Neural cell (in vitro differentiated cells): ENCODE results near the gene ISCU. TPM values are rescaled to one million over a fixed set of nuclear protein-coding genes. Genes with fewer than 3 reads are reported as not detected.

Experiments used
- H2AFZ ChIP-seq: fragments of 200-600, 300-800 bp; sonication (generic), shearing (Covaris generic); 2 replicates; pipeline ENCODE4 v1.6.0; 2014; ENCODE audit warnings: low read depth, mild to moderate bottlenecking, antibody characterized with exemption, low read length, moderate library complexity
- H3F3A ChIP-seq: fragments of 200-600 bp; shearing (Covaris generic); 2 replicates; pipeline ENCODE4 v1.6.1; 2016; ENCODE audit warnings: mild to moderate bottlenecking, moderate library complexity, mixed read lengths, antibody characterized with exemption, low read length; ENCODE audit not compliant: insufficient read depth, poor library complexity, severe bottlenecking
- H3K27ac ChIP-seq: fragments of 200-600, 300-800 bp; sonication (generic), shearing (Covaris generic); 2 replicates; pipeline ENCODE4 v1.5.1; 2014; ENCODE audit warnings: mild to moderate bottlenecking, low read length, moderate library complexity
- H3K27me3 ChIP-seq: fragments of 300-800, 200-600 bp; sonication (generic), shearing (Covaris generic); 2 replicates; pipeline ENCODE4 v1.6.0; 2014; ENCODE audit warnings: mild to moderate bottlenecking, low read depth, low read length, moderate library complexity; ENCODE audit not compliant: insufficient read depth
- H3K36me3 ChIP-seq: fragments of 300-800, 200-600 bp; sonication (generic), shearing (Covaris generic); 2 replicates; pipeline ENCODE4 v1.5.1; 2014; ENCODE audit warnings: mild to moderate bottlenecking, antibody characterized with exemption, low read length, moderate library complexity; ENCODE audit not compliant: insufficient read depth
- H3K4me2 ChIP-seq: fragments of 300-800, 200-600 bp; sonication (generic), shearing (Covaris generic); 2 replicates; pipeline ENCODE4 v1.6.0; 2014; ENCODE audit warnings: mild to moderate bottlenecking, low read length
- H3K4me3 ChIP-seq: fragments of 300-800, 200-600 bp; sonication (generic), shearing (Covaris generic); 2 replicates; pipeline ENCODE4 v1.5.1; 2014; ENCODE audit warnings: mild to moderate bottlenecking, low read length, moderate library complexity
- H3K79me2 ChIP-seq: fragments of 200-600 bp; shearing (Covaris generic); replicated peaks from 2 replicates; pipeline ENCODE4 v1.6.0; 2014; ENCODE audit warnings: mild to moderate bottlenecking, low read length, moderate library complexity; ENCODE audit not compliant: insufficient read depth
- H3K9ac ChIP-seq: fragments of 300-800, 200-600 bp; sonication (generic), shearing (Covaris generic); 2 replicates; pipeline ENCODE4 v1.6.1; 2016; ENCODE audit warnings: mild to moderate bottlenecking, low read length, mixed read lengths
- H3K9me2 ChIP-seq: fragments of 200-600 bp; shearing (Covaris generic); 2 replicates; pipeline ENCODE4 v1.6.1; 2016; ENCODE audit warnings: mild to moderate bottlenecking, low read length, mixed read lengths; ENCODE audit not compliant: insufficient read depth
- H3K9me3 ChIP-seq: fragments of 200-600, 300-800 bp; sonication (generic), shearing (Covaris generic); 2 replicates; pipeline ENCODE4 v1.6.1; 2016; ENCODE audit warnings: mild to moderate bottlenecking, mixed run types, low read length, moderate library complexity, mixed read lengths
- H4K20me1 ChIP-seq: fragments of 200-600 bp; shearing (Covaris generic); 2 replicates; pipeline ENCODE4 v1.6.1; 2016; ENCODE audit warnings: mild to moderate bottlenecking, mixed run types; ENCODE audit not compliant: insufficient read depth
- CTCF ChIP-seq: fragments of 450-650 bp; IDR thresholded peaks from 2 replicates; pipeline ENCODE4 v1.5.1; 2014; ENCODE audit warnings: antibody characterized with exemption, mild to moderate bottlenecking, moderate library complexity; ENCODE audit not compliant: poor library complexity, severe bottlenecking
- EP300 ChIP-seq: fragments of 450-650 bp; conservative IDR thresholded peaks from 2 replicates; pipeline ENCODE4 v1.6.1; 2014; ENCODE audit warnings: antibody characterized with exemption, mild to moderate bottlenecking, moderate library complexity; ENCODE audit not compliant: poor library complexity, severe bottlenecking
- EZH2 ChIP-seq: fragments of 200-600, 300-800 bp; shearing (Covaris generic), sonication (generic); IDR thresholded peaks from 2 replicates; pipeline ENCODE4 v1.6.1; 2014; ENCODE audit warnings: antibody characterized with exemption, low read length, borderline replicate concordance, mild to moderate bottlenecking; ENCODE audit not compliant: insufficient read depth, poor library complexity, severe bottlenecking
- MXI1 ChIP-seq: fragments of 450-650 bp; conservative IDR thresholded peaks from 2 replicates; pipeline ENCODE4 v1.6.1; 2014; ENCODE audit warnings: antibody characterized with exemption, mild to moderate bottlenecking; ENCODE audit not compliant: poor library complexity, severe bottlenecking
- POLR2AphosphoS5 ChIP-seq: IDR thresholded peaks from 2 replicates; pipeline ENCODE4 v1.6.1; 2012
- RAD21 ChIP-seq: fragments of 450-650 bp; conservative IDR thresholded peaks from 2 replicates; pipeline ENCODE4 v1.6.1; 2014; ENCODE audit warnings: antibody characterized with exemption, mild to moderate bottlenecking, moderate library complexity
- REST ChIP-seq: IDR thresholded peaks from 2 replicates; pipeline ENCODE4 v1.6.1; 2012; ENCODE audit warnings: borderline replicate concordance
- SMC3 ChIP-seq: fragments of 450-650 bp; conservative IDR thresholded peaks from 2 replicates; pipeline ENCODE4 v1.6.1; 2014; ENCODE audit warnings: antibody characterized with exemption, mild to moderate bottlenecking, moderate library complexity; ENCODE audit not compliant: poor library complexity
- TAF1 ChIP-seq: IDR thresholded peaks from 2 replicates; pipeline ENCODE4 v1.6.1; 2012; ENCODE audit warnings: low read depth
- polyA plus RNA-seq: library from polyadenylated mRNA; depleted of rRNA; stranded (reverse); fragments of >200 nt; gene quantifications from 2 replicates; pipeline ENCODE4 v1.2.3, GENCODE V29; 2014

The ISCU gene
- polyA plus RNA-seq, 1 donor from 2014 or later = 164 TPM

DNA sequence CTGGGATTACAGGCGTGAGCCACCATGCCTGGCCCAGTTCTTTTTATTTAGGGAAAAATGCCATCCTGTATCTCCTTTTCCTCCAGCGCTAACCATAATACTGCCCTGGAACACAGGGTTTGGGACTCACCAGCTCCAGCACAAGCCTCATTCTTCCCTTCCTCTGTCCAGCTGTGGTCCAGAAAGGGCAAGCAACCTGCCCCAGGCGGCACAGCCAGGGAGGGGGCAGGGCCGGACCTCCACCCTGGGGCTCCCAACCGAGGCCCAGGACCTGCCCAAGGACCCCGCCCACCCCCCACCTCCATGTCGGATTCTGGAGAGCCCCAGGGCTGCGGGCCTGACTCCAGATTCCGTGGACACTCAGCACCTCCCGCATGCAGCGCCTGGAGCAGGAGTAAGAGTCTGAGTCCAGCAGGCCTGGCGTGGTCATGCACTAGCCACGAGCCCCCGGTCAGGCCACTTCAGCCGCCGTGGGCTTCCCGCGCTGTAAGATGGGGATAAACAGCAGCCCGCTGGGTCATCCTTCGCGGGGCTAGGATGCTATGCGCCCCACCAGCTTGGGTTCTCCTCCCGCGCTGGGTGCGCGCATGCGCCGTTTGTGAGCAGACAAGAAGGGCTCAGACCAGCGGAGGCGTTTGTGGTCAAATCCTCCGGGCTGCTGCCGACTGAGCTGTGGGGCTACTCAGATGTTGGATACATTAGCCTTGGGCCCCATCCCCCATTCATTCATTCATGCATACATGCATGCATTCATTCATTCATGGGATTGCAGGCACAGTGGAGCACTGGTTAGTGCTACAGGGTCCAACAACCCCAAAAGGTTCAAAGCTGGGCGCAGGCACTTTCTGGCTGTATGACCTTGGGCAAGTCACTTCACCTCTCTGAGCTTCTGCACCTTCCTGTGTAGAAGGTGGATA, 19.2 kb downstream of the ISCU start:
- Histone ChIP-seq H3K9ac (no peak overlapping the region), H4K20me1 (no peaks in the 10 kb centered on the region), H3K9me2 (no peaks in the 10 kb centered on the region), H3K27me3 (no peaks in the 10 kb centered on the region), H3K36me3 (no peaks in the 10 kb centered on the region), H3F3A (no peaks in the 10 kb centered on the region), H3K4me3 (no peak overlapping the region), H3K27ac (no peak overlapping the region), H3K9me3 (no peaks in the 10 kb centered on the region), H3K79me2 (no peaks in the 10 kb centered on the region), H2AFZ (no peak overlapping the region), H3K4me2 (no peak overlapping the region)
- no peak for TF ChIP-seq REST
- no peak for TF ChIP-seq MXI1
- no peak for TF ChIP-seq EZH2
- TF ChIP-seq CTCF = no peak
- TF ChIP-seq SMC3 = no peak
- no peak for TF ChIP-seq RAD21
- no peak for TF ChIP-seq TAF1
- no peak for TF ChIP-seq POLR2AphosphoS5
- no peak for TF ChIP-seq EP300

- no peaks in the 10 kb centered on the region for H3F3A ChIP-seq
- H3K27ac ChIP-seq = no peak overlapping the region
- no peak overlapping the region for H2AFZ ChIP-seq
- H3K9me3 ChIP-seq = no peaks in the 10 kb centered on the region
- H3K27me3 ChIP-seq = no peaks in the 10 kb centered on the region
- TF ChIP-seq TAF1 = no peak
- no peak for TF ChIP-seq EZH2
- TF ChIP-seq MXI1 = no peak
- TF ChIP-seq EP300 = no peak
- no peaks in the 10 kb centered on the region for H4K20me1 ChIP-seq
- H3K4me2 ChIP-seq = no peak overlapping the region
- no peak overlapping the region for H3K4me3 ChIP-seq
- no peaks in the 10 kb centered on the region for H3K79me2 ChIP-seq
- no peaks in the 10 kb centered on the region for H3K9me2 ChIP-seq
- no peaks in the 10 kb centered on the region for H3K36me3 ChIP-seq
- no peak overlapping the region for H3K9ac ChIP-seq
Observed at GRCh38 chr12:108582509-108582908, 20.1 kb downstream of the ISCU start.
